GM18505 (cell line): ENCODE results near the gene PRPSAP1.
A peak's percentile ranks its signal among the peaks of the same experiment; 100 is the strongest.

ENCODE experiments used
- ATAC-seq: cut with Tn5 transposase; IDR thresholded peaks from one replicate; pipeline ENCODE4 v1.9.1; 2021; ENCODE audit not compliant: unreplicated experiment
- POLR2A ChIP-seq: IDR thresholded peaks from 4 replicates; pipeline ENCODE4 v1.6.1; 2011; ENCODE audit warnings: borderline replicate concordance; ENCODE audit not compliant: insufficient read depth, insufficient read length; ENCODE audit errors: extremely low read depth

Gene PRPSAP1

GRCh38 chr17:76277300-76278267 is 76.1 kb downstream of the PRPSAP1 start:
- TF ChIP-seq POLR2A = no peak
- no peak for ATAC-seq

- TF ChIP-seq POLR2A = no peak
- no peak for ATAC-seq
Observed at GRCh38 chr17:76276461-76277299, 77.0 kb downstream of the PRPSAP1 start.

- no peak for TF ChIP-seq POLR2A
- ATAC-seq = no peak
Observed at GRCh38 chr17:76276069-76276431, 77.7 kb downstream of the PRPSAP1 start.

GRCh38 chr17:76275382-76276068 is 78.2 kb downstream of the PRPSAP1 start:
- no peak for TF ChIP-seq POLR2A
- ATAC-seq = no peak

GRCh38 chr17:76274112-76274956 is 79.4 kb downstream of the PRPSAP1 start:
- ATAC-seq = no peak
- TF ChIP-seq POLR2A = no peak

GRCh38 chr17:76273445-76274111 is 80.1 kb downstream of the PRPSAP1 start:
- no peak for ATAC-seq
- no peak for TF ChIP-seq POLR2A

- peak; percentile 8 for ATAC-seq
Observed at GRCh38 chr17:76272541-76273444, 80.9 kb downstream of the PRPSAP1 start.

GRCh38 chr17:76271669-76272540 is 81.8 kb downstream of the PRPSAP1 start:
- peak; percentile 85 for TF ChIP-seq POLR2A
- peak; percentile 43 for ATAC-seq

More at GRCh38 chr17:76272541-76273444, 80.9 kb downstream of the PRPSAP1 start:
- no peak for TF ChIP-seq POLR2A

- peak; percentile 67 for TF ChIP-seq POLR2A
- peak; percentile 0 for ATAC-seq
Observed at GRCh38 chr17:76270770-76271668, 82.7 kb downstream of the PRPSAP1 start.
